Peyer's patch (tissue), 4 donors: ENCODE measurements around the gene SEMA3C. TPM values are rescaled to one million over a fixed set of nuclear protein-coding genes. Genes with fewer than 3 reads are reported as not detected.

Source experiments
- DNase-seq, 3 donors: peaks; one replicate each; pipeline ENCODE4 v3.0.0-alpha.2; 2017 to 2019
- H3K27ac ChIP-seq, 4 donors: fragments of 200-600 bp; sonication (generic); one replicate each; pipeline ENCODE4 v1.5.1; 2016 to 2019
- H3K27me3 ChIP-seq, 2 donors: fragments of 200-600 bp; sonication (generic); one replicate each; pipeline ENCODE4 v1.5.1; 2019
- H3K36me3 ChIP-seq, 3 donors: fragments of 200-600 bp; sonication (generic); one replicate each; pipeline ENCODE4 v1.5.1; 2016 to 2019
- H3K4me1 ChIP-seq, 4 donors: fragments of 200-600 bp; sonication (generic); one replicate each; pipeline ENCODE4 v1.5.1; 2016 to 2019
- H3K4me3 ChIP-seq, 4 donors: fragments of 200-600 bp; sonication (generic); 1 replicate in 3 of 4; 2 replicates in 1 of 4; pipeline ENCODE4 v1.5.1; 2016 to 2019; ENCODE audit warnings: mild to moderate bottlenecking in 1 of 4
- H3K9me3 ChIP-seq, 4 donors: fragments of 200-600 bp; sonication (generic); one replicate each; pipeline ENCODE4 v1.5.1; 2016 to 2019; ENCODE audit warnings: mild to moderate bottlenecking in 1 of 4
- CTCF ChIP-seq, 6 experiments: fragments of 450-650 bp in 4 of 6; fragments of 200-600 bp in 2 of 6; sonication (generic) in 1 of 6; IDR thresholded peaks; one replicate each; pipeline ENCODE4 v1.5.1; 2017 to 2019; ENCODE audit warnings: antibody characterized with exemption in 6 of 6, mild to moderate bottlenecking in 3 of 6, moderate library complexity in 1 of 6
- POLR2A ChIP-seq, 2 donors: fragments of 450-650 bp; IDR thresholded peaks; one replicate each; pipeline ENCODE4 v1.5.1; 2017; ENCODE audit warnings: antibody characterized with exemption in 2 of 2, mild to moderate bottlenecking in 2 of 2, moderate library complexity in 2 of 2
- total RNA-seq, 4 donors: library from RNA; depleted of rRNA; stranded (reverse); fragments of >200 nt; gene quantifications; one replicate each; pipeline ENCODE4 v1.1.0, GENCODE V29; 2016

SEMA3C gene
- total RNA-seq, 4 donors from 2014 or later: 35.7 to 120 (median 56.4) TPM

- Histone ChIP-seq H3K4me1 (peaks cover 0 to 17% (median 0%) of the 10 kb centered on the region in 4 donors), H3K27ac (no peak overlapping the region)
Observed at GRCh38 chr7:80824253-80824652, 94.6 kb downstream of the SEMA3C start.

GRCh38 chr7:80823057-80823456 lies 95.8 kb downstream of the SEMA3C start:
- TF ChIP-seq CTCF (IDR thresholded peaks at IDR 0.05) (no peak), POLR2A (IDR thresholded peaks at IDR 0.05) (no peak)
- peaks cover 0 to 17% (median 0%) of the 10 kb centered on the region in 4 donors for H3K4me1 ChIP-seq
- no peaks in the 10 kb centered on the region for H3K9me3 ChIP-seq
- H3K4me3 ChIP-seq: no peak overlapping the region
- no peaks in the 10 kb centered on the region for H3K36me3 ChIP-seq
- DNase-seq: no peak
- no peaks in the 10 kb centered on the region for H3K27me3 ChIP-seq
- no peak overlapping the region for H3K27ac ChIP-seq

More at GRCh38 chr7:80824253-80824652, 94.6 kb downstream of the SEMA3C start:
- no peak for TF ChIP-seq POLR2A (IDR thresholded peaks at IDR 0.05)
- no peak for TF ChIP-seq CTCF (IDR thresholded peaks at IDR 0.05)
- H3K9me3 ChIP-seq: no peaks in the 10 kb centered on the region
- H3K4me3 ChIP-seq: no peak overlapping the region
- no peaks in the 10 kb centered on the region for H3K27me3 ChIP-seq
- DNase-seq: no peak
- H3K36me3 ChIP-seq: no peaks in the 10 kb centered on the region

- no peak overlapping the region for H3K27ac ChIP-seq
- no peaks in the 10 kb centered on the region for H3K36me3 ChIP-seq
- no peaks in the 10 kb centered on the region for H3K27me3 ChIP-seq
- TF ChIP-seq POLR2A (IDR thresholded peaks at IDR 0.05) (no peak), CTCF (IDR thresholded peaks at IDR 0.05) (no peak)
- no peak overlapping the region for H3K4me3 ChIP-seq
- DNase-seq: no peak
- H3K4me1 ChIP-seq: peaks cover 0 to 17% (median 0%) of the 10 kb centered on the region in 4 donors
- no peaks in the 10 kb centered on the region for H3K9me3 ChIP-seq
Observed at GRCh38 chr7:80821771-80822319, 97.0 kb downstream of the SEMA3C start.

- no peak for DNase-seq
- H3K9me3 ChIP-seq: no peaks in the 10 kb centered on the region
- H3K4me1 ChIP-seq: peaks cover 0 to 17% (median 0%) of the 10 kb centered on the region in 4 donors
- H3K36me3 ChIP-seq: no peaks in the 10 kb centered on the region
- no peak overlapping the region for H3K27ac ChIP-seq
- H3K27me3 ChIP-seq: no peaks in the 10 kb centered on the region
- TF ChIP-seq CTCF (IDR thresholded peaks at IDR 0.05): no peak
- no peak for TF ChIP-seq POLR2A (IDR thresholded peaks at IDR 0.05)
- no peak overlapping the region for H3K4me3 ChIP-seq
Observed at GRCh38 chr7:80819503-80819902, 99.3 kb downstream of the SEMA3C start.

GRCh38 chr7:80818181-80818580 lies 100.7 kb downstream of the SEMA3C start:
- TF ChIP-seq CTCF (IDR thresholded peaks at IDR 0.05) (no peak), POLR2A (IDR thresholded peaks at IDR 0.05) (no peak)
- no peaks in the 10 kb centered on the region for H3K36me3 ChIP-seq
- H3K4me3 ChIP-seq: no peak overlapping the region
- DNase-seq: no peak
- H3K27ac ChIP-seq: no peak overlapping the region
- H3K27me3 ChIP-seq: no peaks in the 10 kb centered on the region
- H3K9me3 ChIP-seq: no peaks in the 10 kb centered on the region
- peaks cover 0 to 17% (median 0%) of the 10 kb centered on the region in 4 donors for H3K4me1 ChIP-seq

- TF ChIP-seq POLR2A (IDR thresholded peaks at IDR 0.05) (no peak), CTCF (IDR thresholded peaks at IDR 0.05) (no peak)
- H3K27ac ChIP-seq: no peak overlapping the region
- peaks cover 0 to 7% (median 0%) of the 10 kb centered on the region in 4 donors for H3K4me1 ChIP-seq
Observed at GRCh38 chr7:80816806-80817205, 102.0 kb downstream of the SEMA3C start.

More at GRCh38 chr7:80816806-80817205, 102.0 kb downstream of the SEMA3C start:
- DNase-seq: no peak
- H3K9me3 ChIP-seq: no peaks in the 10 kb centered on the region
- no peaks in the 10 kb centered on the region for H3K36me3 ChIP-seq
- H3K27me3 ChIP-seq: no peaks in the 10 kb centered on the region
- no peak overlapping the region for H3K4me3 ChIP-seq
